Mesothelial cell of epicardium (in vitro differentiated cells): ENCODE results near the gene SCAI. TPM values are rescaled to one million over a fixed set of nuclear protein-coding genes. Genes with fewer than 3 reads are reported as not detected.

Experiments
- DNase-seq, 2 experiments: peaks; one replicate each; pipeline ENCODE4 v3.0.0; 2021; ENCODE audit warnings: low spot score in 2 of 2; ENCODE audit not compliant: unreplicated experiment in 2 of 2
- H3K27ac Mint-ChIP-seq: 2 replicates; pipeline ENCODE4 v1.8.0; 2021; ENCODE audit warnings: mixed read lengths
- H3K27me3 Mint-ChIP-seq: 2 replicates; pipeline ENCODE4 v1.8.0; 2021; ENCODE audit warnings: low read depth, mixed read lengths
- H3K36me3 Mint-ChIP-seq: 2 replicates; pipeline ENCODE4 v1.8.0; 2021; ENCODE audit warnings: mixed read lengths
- H3K4me1 Mint-ChIP-seq: 2 replicates; pipeline ENCODE4 v1.8.0; 2021; ENCODE audit warnings: mixed read lengths
- H3K4me3 Mint-ChIP-seq: 2 replicates; pipeline ENCODE4 v1.8.0; 2021; ENCODE audit warnings: mild to moderate bottlenecking, moderate library complexity, mixed read lengths
- H3K9me3 Mint-ChIP-seq: 2 replicates; pipeline ENCODE4 v1.8.0; 2021; ENCODE audit warnings: mixed read lengths
- CTCF ChIP-seq: fragments of 200-600 bp; sonication (generic); IDR thresholded peaks from one replicate; pipeline ENCODE4 v1.5.0; 2021; ENCODE audit warnings: antibody characterized with exemption; ENCODE audit not compliant: unreplicated experiment
- total RNA-seq: library from RNA; stranded (reverse); gene quantifications from 3 replicates; pipeline ENCODE4 v1.2.1, GENCODE V29; 2021

The SCAI gene
- total RNA-seq, 1 donor from 2014 or later = 22.7 TPM

- DNase-seq = no peak
- Mint-ChIP-seq H3K27ac (no peak overlapping the region), H3K27me3 (no peaks in the 10 kb centered on the region), H3K4me3 (no peak overlapping the region), H3K36me3 (peaks cover 26% of the 10 kb centered on the region), H3K4me1 (no peaks in the 10 kb centered on the region), H3K9me3 (no peaks in the 10 kb centered on the region)
- no peak for TF ChIP-seq CTCF
Observed at GRCh38 chr9:124897570-124898460, 245.5 kb downstream of the SCAI start.

- Mint-ChIP-seq H3K4me1 (no peaks in the 10 kb centered on the region), H3K27ac (peak overlapping the region; percentile 33), H3K27me3 (no peaks in the 10 kb centered on the region), H3K9me3 (no peaks in the 10 kb centered on the region), H3K4me3 (no peak overlapping the region), H3K36me3 (peaks cover 28% of the 10 kb centered on the region)
- no peak for TF ChIP-seq CTCF
- DNase-seq = no peak
Observed at GRCh38 chr9:124894741-124895170, 248.6 kb downstream of the SCAI start.

GRCh38 chr9:124894035-124894740 is 249.1 kb downstream of the SCAI start:
- no peak overlapping the region for H3K4me3 Mint-ChIP-seq
- no peaks in the 10 kb centered on the region for H3K4me1 Mint-ChIP-seq
- no peak for DNase-seq
- H3K27me3 Mint-ChIP-seq = no peaks in the 10 kb centered on the region
- H3K27ac Mint-ChIP-seq = no peak overlapping the region
- peaks cover 31% of the 10 kb centered on the region for H3K36me3 Mint-ChIP-seq
- no peaks in the 10 kb centered on the region for H3K9me3 Mint-ChIP-seq
- no peak for TF ChIP-seq CTCF

Other genes starting within 250 kb of the SCAI start
- gene GOLGA1, start 202.4 kb downstream of the SCAI start, total RNA-seq = 19.8 to 23.6 TPM (median 23.4 TPM) in 3 replicates
- gene PPP6C, start 46.3 kb upstream of the SCAI start, total RNA-seq = 26.3 to 32.1 TPM (median 27.5 TPM) in 3 replicates
- 20.5 to 21.4 TPM (median 21.0 TPM) in 3 replicates for gene RABEPK, start 57.0 kb upstream of the SCAI start, total RNA-seq
- 249 to 255 TPM (median 253 TPM) in 3 replicates for gene HSPA5, start 97.8 kb upstream of the SCAI start, total RNA-seq
- gene GAPVD1, start 118.3 kb upstream of the SCAI start, total RNA-seq = 55.1 to 62.7 TPM (median 58.7 TPM) in 3 replicates